Brain microvascular endothelial cell (primary cell): ENCODE measurements around the gene CIZ1.

Source experiments
- DNase-seq: peaks from one replicate; pipeline ENCODE4 v3.0.0-alpha.2; 2020
- H3K27ac ChIP-seq: fragments of 250-450 bp; sonication (Bioruptor Pico); 2 replicates; pipeline ENCODE4 v1.5.1; 2020; ENCODE audit warnings: mild to moderate bottlenecking, moderate library complexity
- H3K27me3 ChIP-seq: fragments of 250-450 bp; sonication (Bioruptor Pico); replicated peaks from 2 replicates; pipeline ENCODE4 v1.5.1; 2020; ENCODE audit warnings: mild to moderate bottlenecking
- H3K36me3 ChIP-seq: fragments of 250-450 bp; sonication (Bioruptor Pico); replicated peaks from 2 replicates; pipeline ENCODE4 v1.5.1; 2020; ENCODE audit warnings: mild to moderate bottlenecking
- H3K4me3 ChIP-seq: 2 replicates; pipeline ENCODE4 v1.5.1; 2011; ENCODE audit warnings: low read depth, mild to moderate bottlenecking, control low read depth, low read length, moderate library complexity
- in situ Hi-C: cut with HindIII; loops from 2 replicates; pipeline ENCODE4 v1.10.0; 2017; ENCODE audit warnings: low sequenced_read_pairs, low pct_ligation_motif_present
- TF ChIP-seq, protein P1 (sequence below): IDR thresholded peaks from 2 replicates; pipeline ENCODE4 v1.5.1; 2011; ENCODE audit warnings: low read depth, mild to moderate bottlenecking, moderate library complexity, low read length, control low read depth, inconsistent platforms; ENCODE audit errors: missing control alignments

The CIZ1 gene

DNA sequence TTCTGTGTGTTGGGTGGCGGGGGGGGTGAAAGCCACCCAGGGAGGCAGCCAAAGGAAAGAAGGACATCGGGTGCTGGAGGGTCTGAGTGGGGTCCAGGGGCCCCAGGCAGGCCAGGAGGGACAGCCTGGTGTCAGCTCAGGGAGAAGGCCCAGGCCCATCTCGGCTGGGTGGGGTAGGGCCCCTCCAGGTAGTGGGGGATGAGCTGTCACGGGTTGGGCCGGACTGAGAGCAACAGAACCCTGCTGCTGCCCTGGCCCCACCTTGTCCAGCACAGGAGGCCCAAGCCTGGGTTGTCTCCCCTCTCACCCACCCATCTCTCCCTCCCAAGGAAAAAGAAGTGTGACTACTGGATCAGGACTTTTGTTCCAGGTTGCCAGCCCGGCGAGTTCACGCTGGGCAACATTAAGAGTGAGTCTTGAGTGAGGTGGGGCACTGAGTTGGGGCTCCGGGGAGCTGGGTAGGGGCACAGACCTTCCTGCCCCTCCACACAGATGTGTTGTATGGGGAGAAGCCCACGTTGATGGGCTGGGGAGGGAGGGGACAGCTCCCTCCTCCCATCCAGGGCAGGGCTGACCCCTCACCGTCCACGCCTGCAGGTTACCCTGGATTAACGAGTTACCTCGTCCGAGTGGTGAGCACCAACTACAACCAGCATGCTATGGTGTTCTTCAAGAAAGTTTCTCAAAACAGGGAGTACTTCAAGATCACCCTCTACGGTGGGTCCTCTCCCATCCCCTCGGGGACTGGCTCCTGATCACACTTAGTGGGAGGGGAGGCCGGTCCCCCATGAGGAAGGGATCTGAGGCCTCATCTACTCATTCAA, 39.9 kb downstream of the CIZ1 start:
- in situ Hi-C loops: no loop called here
- H3K27ac ChIP-seq: no peak overlapping the region
- no peak for DNase-seq
- no peaks in the 10 kb centered on the region for H3K27me3 ChIP-seq
- H3K36me3 ChIP-seq: no peaks in the 10 kb centered on the region
- H3K4me3 ChIP-seq: no peak overlapping the region
- TF ChIP-seq, protein P1, sequence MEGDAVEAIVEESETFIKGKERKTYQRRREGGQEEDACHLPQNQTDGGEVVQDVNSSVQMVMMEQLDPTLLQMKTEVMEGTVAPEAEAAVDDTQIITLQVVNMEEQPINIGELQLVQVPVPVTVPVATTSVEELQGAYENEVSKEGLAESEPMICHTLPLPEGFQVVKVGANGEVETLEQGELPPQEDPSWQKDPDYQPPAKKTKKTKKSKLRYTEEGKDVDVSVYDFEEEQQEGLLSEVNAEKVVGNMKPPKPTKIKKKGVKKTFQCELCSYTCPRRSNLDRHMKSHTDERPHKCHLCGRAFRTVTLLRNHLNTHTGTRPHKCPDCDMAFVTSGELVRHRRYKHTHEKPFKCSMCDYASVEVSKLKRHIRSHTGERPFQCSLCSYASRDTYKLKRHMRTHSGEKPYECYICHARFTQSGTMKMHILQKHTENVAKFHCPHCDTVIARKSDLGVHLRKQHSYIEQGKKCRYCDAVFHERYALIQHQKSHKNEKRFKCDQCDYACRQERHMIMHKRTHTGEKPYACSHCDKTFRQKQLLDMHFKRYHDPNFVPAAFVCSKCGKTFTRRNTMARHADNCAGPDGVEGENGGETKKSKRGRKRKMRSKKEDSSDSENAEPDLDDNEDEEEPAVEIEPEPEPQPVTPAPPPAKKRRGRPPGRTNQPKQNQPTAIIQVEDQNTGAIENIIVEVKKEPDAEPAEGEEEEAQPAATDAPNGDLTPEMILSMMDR: no peak

DNA sequence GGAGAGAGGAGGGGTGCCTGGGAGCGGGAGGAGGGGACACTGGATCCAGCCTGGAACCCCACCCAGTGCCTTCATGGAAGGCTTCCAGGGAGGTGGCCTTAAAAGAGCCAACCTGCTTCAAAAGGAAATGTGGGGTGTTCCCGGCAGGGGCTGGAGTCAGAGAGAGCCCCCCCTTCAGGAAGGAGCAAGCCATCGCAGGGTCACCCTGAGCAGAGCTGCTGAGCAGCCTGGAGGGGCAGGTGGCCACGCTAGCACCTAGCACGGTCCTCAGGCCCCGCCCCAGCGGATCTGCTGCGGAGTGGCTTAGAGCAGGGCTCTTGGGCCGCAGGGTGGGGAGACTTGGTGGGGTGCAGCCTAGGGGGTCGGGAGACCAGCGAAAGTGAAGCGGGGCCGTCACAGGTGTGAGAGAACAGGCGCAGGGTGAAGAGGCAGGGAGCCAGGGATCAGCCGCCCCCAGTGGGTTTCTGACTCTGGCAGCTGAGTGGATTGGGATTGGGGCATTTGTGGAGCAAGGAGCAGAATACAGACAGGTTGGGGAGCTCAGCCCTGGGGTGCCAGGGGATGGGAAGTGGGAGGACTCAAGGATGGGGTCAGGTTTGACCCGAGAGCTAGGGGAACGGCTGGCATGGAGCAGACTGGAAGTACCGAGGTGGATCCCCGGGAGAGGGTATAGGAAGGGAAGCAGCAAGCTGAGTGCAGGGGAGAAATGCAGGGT, 40.6 kb downstream of the CIZ1 start:
- Histone ChIP-seq H3K36me3 (no peaks in the 10 kb centered on the region), H3K4me3 (no peak overlapping the region), H3K27ac (no peak overlapping the region), H3K27me3 (no peaks in the 10 kb centered on the region)
- TF ChIP-seq, protein P1: peak; percentile 50
- in situ Hi-C loops: no loop called here
- DNase-seq: no peak

DNA sequence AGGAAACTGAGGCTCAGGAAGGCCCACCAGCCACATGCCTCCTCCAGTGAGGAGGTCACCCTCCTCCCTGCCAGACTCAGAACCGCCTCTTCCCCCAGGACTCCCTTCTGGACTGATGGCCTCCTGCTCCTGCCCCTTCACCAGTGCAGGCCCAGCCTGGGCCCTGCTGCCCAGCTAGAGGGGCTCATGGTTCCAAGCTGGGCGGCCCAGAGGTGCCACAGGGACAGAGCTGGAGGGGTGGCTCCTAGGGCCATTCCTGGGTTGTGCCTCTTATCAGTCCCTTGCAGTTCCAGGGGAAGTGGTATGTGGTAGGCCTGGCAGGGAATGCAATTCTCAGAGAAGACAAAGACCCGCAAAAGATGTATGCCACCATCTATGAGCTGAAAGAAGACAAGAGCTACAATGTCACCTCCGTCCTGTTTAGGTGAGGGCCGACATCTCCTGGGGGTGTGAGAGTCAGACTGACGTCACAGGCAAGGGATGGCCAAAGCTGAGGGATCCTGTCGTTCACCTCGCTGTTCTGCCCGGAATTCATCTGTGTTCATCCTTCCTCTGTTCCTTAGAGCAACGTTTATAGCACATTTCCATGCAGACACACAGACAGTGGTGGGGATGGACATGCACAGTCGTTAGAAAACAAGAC, 41.3 kb downstream of the CIZ1 start:
- TF ChIP-seq, protein P1: no peak
- no peaks in the 10 kb centered on the region for H3K27me3 ChIP-seq
- in situ Hi-C loops: no loop called here
- H3K27ac ChIP-seq: no peak overlapping the region
- DNase-seq: no peak
- no peak overlapping the region for H3K4me3 ChIP-seq
- no peaks in the 10 kb centered on the region for H3K36me3 ChIP-seq

DNA sequence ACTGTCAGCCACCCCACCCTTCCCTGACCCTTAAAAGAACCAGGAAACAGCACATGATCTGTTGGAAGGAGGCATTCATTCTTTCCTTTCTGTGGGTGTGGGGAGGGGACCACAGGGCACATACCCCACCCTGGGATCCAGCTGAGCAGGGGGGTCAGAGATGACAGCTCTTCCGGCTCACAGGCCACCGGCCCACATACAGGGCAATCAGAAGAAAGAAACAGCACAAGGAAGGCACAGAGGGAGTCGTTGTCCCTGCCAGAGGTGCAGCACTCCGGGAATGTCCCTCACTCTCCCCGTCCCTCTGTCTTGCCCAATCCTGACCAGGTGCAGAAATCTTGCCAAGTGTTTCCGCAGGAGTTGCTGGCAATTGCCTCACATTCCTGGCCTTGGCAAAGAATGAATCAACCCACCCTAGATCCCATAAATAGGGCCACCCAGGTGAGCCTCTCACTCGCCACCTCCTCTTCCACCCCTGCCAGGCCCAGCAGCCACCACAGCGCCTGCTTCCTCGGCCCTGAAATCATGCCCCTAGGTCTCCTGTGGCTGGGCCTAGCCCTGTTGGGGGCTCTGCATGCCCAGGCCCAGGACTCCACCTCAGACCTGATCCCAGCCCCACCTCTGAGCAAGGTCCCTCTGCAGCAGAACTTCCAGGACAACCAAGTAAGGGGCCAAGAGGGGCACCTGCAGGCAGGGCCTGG, 42.2 kb downstream of the CIZ1 start, which contains the start of gene LCN2:
TSS of gene LCN2 (plus strand) at position 453 of the 701 bp plus-strand sequence. CDS start at position 526, 73 bp downstream.
- TF ChIP-seq, protein P1: no peak
- no peaks in the 10 kb centered on the region for H3K36me3 ChIP-seq
- no peaks in the 10 kb centered on the region for H3K27me3 ChIP-seq
- no peak for DNase-seq
- in situ Hi-C loops: no loop called here
- no peak within 1 kb of the TSS for H3K27ac ChIP-seq
- H3K4me3 ChIP-seq: no peak within 1 kb of the TSS

DNA sequence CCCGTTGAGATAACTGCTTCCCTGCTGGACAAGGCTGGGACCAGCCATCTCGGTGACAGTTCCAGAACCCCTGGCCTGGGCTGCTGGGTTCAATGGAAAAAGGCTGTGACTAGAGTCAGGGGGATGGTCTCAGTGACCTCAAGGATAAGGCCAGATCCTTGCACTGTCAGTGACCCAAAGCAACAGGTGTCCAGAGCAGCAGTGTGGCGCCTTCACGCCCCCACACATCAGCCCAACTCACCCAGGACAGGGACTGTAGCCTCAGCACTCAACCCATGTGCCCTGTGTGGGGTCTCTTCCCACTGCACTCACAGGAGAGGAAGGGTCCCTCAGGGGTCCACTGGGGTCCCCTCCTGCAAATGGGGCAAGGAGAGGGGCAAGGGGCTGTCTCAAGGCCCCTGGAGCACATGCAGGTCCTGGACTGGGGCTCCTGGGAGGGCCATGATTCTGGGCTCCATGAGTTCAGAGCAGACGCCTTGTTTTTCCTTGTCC, 42.8 kb downstream of the CIZ1 start:
- no peaks in the 10 kb centered on the region for H3K36me3 ChIP-seq
- no peak overlapping the region for H3K27ac ChIP-seq
- in situ Hi-C loops: no loop called here
- no peak overlapping the region for H3K4me3 ChIP-seq
- no peak for DNase-seq
- no peaks in the 10 kb centered on the region for H3K27me3 ChIP-seq
- TF ChIP-seq, protein P1: no peak
